Transverse colon (tissue), 4 donors: ENCODE measurements around the gene AGO1. TPM values are rescaled to one million over a fixed set of nuclear protein-coding genes. Genes with fewer than 3 reads are reported as not detected.

Experiments used
- DNase-seq: peaks from one replicate; pipeline ENCODE4 v3.0.0-alpha.2; 2019
- H3K27ac ChIP-seq, 4 donors: fragments of 200-600 bp; sonication (generic); 2 replicates each; pipeline ENCODE4 v1.5.1; 2016 to 2018; ENCODE audit warnings: inconsistent platforms in 4 of 4
- H3K27me3 ChIP-seq: fragments of 200-600 bp; sonication (generic); 2 replicates; pipeline ENCODE4 v1.5.1; 2017; ENCODE audit warnings: inconsistent platforms
- H3K36me3 ChIP-seq, 4 donors: fragments of 200-600 bp; sonication (generic); 2 replicates each; pipeline ENCODE4 v1.5.1; 2017 to 2019; ENCODE audit warnings: inconsistent platforms in 4 of 4
- H3K4me1 ChIP-seq, 4 donors: fragments of 200-600 bp; sonication (generic); 2 replicates each; pipeline ENCODE4 v1.5.1; 2017 to 2020; ENCODE audit warnings: inconsistent platforms in 4 of 4
- H3K4me3 ChIP-seq, 4 donors: fragments of 200-600 bp; sonication (generic); 1 replicate in 1 of 4; 2 replicates in 3 of 4; pipeline versions ENCODE4 v1.5.1 to v1.6.1; 2017 to 2019; ENCODE audit warnings: inconsistent platforms in 4 of 4
- H3K9me3 ChIP-seq, 2 donors: fragments of 200-600 bp; sonication (generic); 2 replicates each; pipeline ENCODE4 v1.5.1; 2017 to 2019; ENCODE audit warnings: inconsistent platforms in 2 of 2
- POLR2AphosphoS5 ChIP-seq, 3 donors: sonication (generic); formaldehyde crosslinking; IDR thresholded peaks; one replicate each; pipeline ENCODE4 v1.6.1; 2016; ENCODE audit warnings: antibody characterized with exemption in 3 of 3
- in situ Hi-C, 4 donors: fragments of 200-750 bp; cut with MboI; loops; one replicate each; pipeline versions ENCODE4 v1.15.0 to v1.15.1; 2017; ENCODE audit warnings: low sequenced_read_pairs in 3 of 4, low pct_ligation_motif_present in 1 of 4, low pct_unique_long_range_greater_than_20kb in 1 of 4
- intact Hi-C: fragments of 100-400 bp; cut with DNase I; formaldehyde crosslinking; loops from one replicate; pipeline ENCODE4 v1.15.1; 2023; ENCODE audit warnings: low total_unique reads
- total RNA-seq, 4 donors: library from RNA; depleted of rRNA; stranded (reverse); fragments of >200 nt; gene quantifications; one replicate each; pipeline ENCODE4 v1.1.0, GENCODE V29; 2016

The AGO1 gene
- total RNA-seq, 4 donors from 2014 or later = 20.6 to 40.2 (median 24.0) TPM

- no peak for DNase-seq
- no peaks in the 10 kb centered on the region for H3K9me3 ChIP-seq
- H3K27ac ChIP-seq = no peak overlapping the region
- H3K27me3 ChIP-seq = no peaks in the 10 kb centered on the region
- intact Hi-C loops = no loop called here
- TF ChIP-seq POLR2AphosphoS5 (IDR thresholded peaks at IDR 0.05) = no peak
- H3K4me1 ChIP-seq = no peaks in the 10 kb centered on the region
- peaks cover 0 to 17% (median 4%) of the 10 kb centered on the region in 4 donors for H3K36me3 ChIP-seq
- in situ Hi-C loops = no loop called here
- no peak overlapping the region for H3K4me3 ChIP-seq
Observed at GRCh38 chr1:35980090-35980489, 97.1 kb downstream of the AGO1 start.

Other genes with a start within 250 kb of the AGO1 start
- gene PSMB2, start 241.7 kb upstream of the AGO1 start, total RNA-seq = 10 to 100 TPM; 16.1 to 41.6 (median 29.0) TPM
- gene C1orf216, start 164.3 kb upstream of the AGO1 start, total RNA-seq = 1 to 10 TPM; 2.8 to 6.7 (median 4.7) TPM
- under 1 TPM in 2 of 4 donors, not detected in 2; 0.79 to 0.82 TPM for gene CLSPN, start 113.2 kb upstream of the AGO1 start, total RNA-seq
- gene AGO4, start 75.2 kb upstream of the AGO1 start, total RNA-seq = 10 to 100 TPM in 3 of 4 donors, 1 to 10 TPM in 1; 6.4 to 21.3 (median 16.8) TPM
- 100 to 1,000 TPM in 1 of 4 donors, 10 to 100 TPM in 3; 11.3 to 357 (median 14.1) TPM for gene AGO3, start 47.9 kb downstream of the AGO1 start, total RNA-seq
- gene TEKT2, start 200.9 kb downstream of the AGO1 start, total RNA-seq = not detected
- gene ADPRS, start 205.7 kb downstream of the AGO1 start, total RNA-seq = 10 to 100 TPM; 18.3 to 41.8 (median 28.6) TPM
- gene COL8A2, start 242.0 kb downstream of the AGO1 start, total RNA-seq = 1 to 10 TPM; 1.2 to 5.4 (median 1.7) TPM